OCI-LY7 (cell line): ENCODE data around the gene CDC40.

ENCODE experiments used
- EZH2phosphoT487 ChIP-seq: fragments of 200-600 bp; sonication (generic); IDR thresholded peaks from 2 replicates; pipeline ENCODE4 v1.6.1; 2018; ENCODE audit warnings: low read depth, borderline replicate concordance, mild to moderate bottlenecking, mixed run types, antibody characterized with exemption, low read length, moderate library complexity, mixed read lengths
- TF ChIP-seq, protein P1 (sequence below): fragments of 200-600 bp; sonication (generic); conservative IDR thresholded peaks from 2 replicates; pipeline ENCODE4 v1.5.1; 2014; ENCODE audit warnings: mild to moderate bottlenecking, antibody characterized with exemption, low read length, moderate library complexity, mixed read lengths

DNA sequence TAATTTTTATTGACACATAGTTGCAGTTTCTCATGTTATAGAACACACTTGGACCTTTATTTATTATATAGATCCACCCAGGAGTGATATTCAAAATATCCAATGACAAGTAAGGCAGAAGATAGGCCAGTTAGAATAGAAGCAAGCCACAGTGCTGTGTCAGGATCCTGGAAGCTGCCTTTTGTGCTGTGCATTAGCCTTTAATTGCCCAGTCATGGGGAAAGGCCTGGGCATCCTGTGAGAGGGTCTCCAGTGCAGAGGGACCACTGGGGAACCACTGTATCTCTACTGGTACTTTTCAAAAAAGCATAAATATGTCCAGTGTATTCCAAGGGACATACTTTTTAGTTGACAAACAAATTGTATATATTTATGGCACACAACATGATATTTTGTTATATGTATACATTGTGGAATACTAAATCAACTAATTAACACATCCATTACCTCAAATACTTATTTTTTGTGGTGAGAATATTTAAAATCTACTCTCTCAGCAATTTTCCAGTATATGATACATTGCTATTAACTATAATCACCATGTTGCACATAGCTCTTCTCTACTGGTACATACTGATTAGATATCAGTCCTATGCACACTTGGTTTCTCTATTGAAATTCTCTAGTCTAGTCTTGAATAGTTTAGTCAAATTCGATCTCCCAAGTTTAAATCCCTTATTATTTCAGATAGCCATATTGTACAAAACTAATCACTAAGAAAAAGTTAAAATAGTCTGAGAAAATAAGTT lies 59.5 kb downstream of the CDC40 start:
- TF ChIP-seq, protein P1, sequence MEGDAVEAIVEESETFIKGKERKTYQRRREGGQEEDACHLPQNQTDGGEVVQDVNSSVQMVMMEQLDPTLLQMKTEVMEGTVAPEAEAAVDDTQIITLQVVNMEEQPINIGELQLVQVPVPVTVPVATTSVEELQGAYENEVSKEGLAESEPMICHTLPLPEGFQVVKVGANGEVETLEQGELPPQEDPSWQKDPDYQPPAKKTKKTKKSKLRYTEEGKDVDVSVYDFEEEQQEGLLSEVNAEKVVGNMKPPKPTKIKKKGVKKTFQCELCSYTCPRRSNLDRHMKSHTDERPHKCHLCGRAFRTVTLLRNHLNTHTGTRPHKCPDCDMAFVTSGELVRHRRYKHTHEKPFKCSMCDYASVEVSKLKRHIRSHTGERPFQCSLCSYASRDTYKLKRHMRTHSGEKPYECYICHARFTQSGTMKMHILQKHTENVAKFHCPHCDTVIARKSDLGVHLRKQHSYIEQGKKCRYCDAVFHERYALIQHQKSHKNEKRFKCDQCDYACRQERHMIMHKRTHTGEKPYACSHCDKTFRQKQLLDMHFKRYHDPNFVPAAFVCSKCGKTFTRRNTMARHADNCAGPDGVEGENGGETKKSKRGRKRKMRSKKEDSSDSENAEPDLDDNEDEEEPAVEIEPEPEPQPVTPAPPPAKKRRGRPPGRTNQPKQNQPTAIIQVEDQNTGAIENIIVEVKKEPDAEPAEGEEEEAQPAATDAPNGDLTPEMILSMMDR: no peak
- TF ChIP-seq EZH2phosphoT487: no peak
